K562 (cell line): Measurements from ENCODE around the gene MBNL1. TPM values are rescaled to one million over a fixed set of nuclear protein-coding genes. Genes with fewer than 3 reads are reported as not detected.
A peak's percentile ranks its signal among the peaks of the same experiment; 100 is the strongest.

Experiments used
- ATAC-seq: fragments of 200-7000 bp; cut with Tn5 transposase; 3 replicates; pipeline ENCODE4 v1.9.1; 2020; ENCODE audit warnings: moderate library complexity
- BruUV-seq: library from RNA; stranded (reverse); fragments of 400-500 nt; replicated peaks from 2 replicates; lab custom pipeline; 2021; lab: Mats Ljungman, UMichigan
- CTCF ChIA-PET: fragments of 300-600 bp; formaldehyde crosslinking; extraction: SDS; loops from one replicate; lab custom pipeline; 2021; ENCODE audit warnings: low intra/inter-chr PET ratio; lab: Yijun Ruan, JAX
- POLR2A ChIA-PET: fragments of 300-600, 350-650 bp; sonication (Branson Sonifier 250); formaldehyde crosslinking; extraction: SDS; loops from one replicate; lab custom pipeline; 2021; ENCODE audit warnings: antibody characterized with exemption, inconsistent platforms; lab: Yijun Ruan, JAX
- DNase-seq, 4 experiments: peaks; one replicate each; pipeline versions ENCODE4 v3.0.0 to v3.0.0-alpha.2; 2011 to 2018; ENCODE audit warnings: low spot score in 3 of 4, mixed read lengths in 3 of 4; ENCODE audit errors: extremely low read depth in 1 of 4
- FAIRE-seq: peaks from 2 replicates; lab custom pipeline; 2011; peaks lifted over from hg19 to GRCh38; lab: Jason Lieb, UNC
- H2AFZ ChIP-seq: 2 replicates; pipeline ENCODE4 v1.6.0; 2011; ENCODE audit warnings: low read depth, low read length, control low read depth, inconsistent platforms
- H3K27ac ChIP-seq: fragments of 200-600 bp; 3 replicates; pipeline ENCODE4 v1.8.0; 2011; ENCODE audit warnings: low read depth, mild to moderate bottlenecking, control low read depth, inconsistent platforms, low read length, moderate library complexity, mixed read lengths; ENCODE audit errors: extremely low read depth
- H3K27me3 ChIP-seq, 2 experiments: fragments of 300-600 bp in 1 of 2; 2 replicates in 1 of 2; 3 replicates in 1 of 2; pipeline versions ENCODE4 v1.6.0 to v1.8.0; 2011; ENCODE audit warnings: inconsistent platforms in 2 of 2, low read length in 2 of 2, mild to moderate bottlenecking in 1 of 2, mixed read lengths in 1 of 2, moderate library complexity in 1 of 2; ENCODE audit not compliant: control insufficient read depth in 2 of 2, insufficient read depth in 2 of 2
- H3K36me3 ChIP-seq: fragments of 300-600 bp; 3 replicates; pipeline ENCODE4 v1.8.0; 2011; ENCODE audit warnings: mild to moderate bottlenecking, low read length, inconsistent platforms; ENCODE audit not compliant: control insufficient read depth, insufficient read depth
- H3K4me1 ChIP-seq, 2 experiments: fragments of 200-600 bp in 1 of 2; replicated peaks in 1 of 2; 2 replicates in 1 of 2; 3 replicates in 1 of 2; pipeline versions ENCODE4 v1.5.1 to v1.8.0; 2011; ENCODE audit warnings: inconsistent platforms in 2 of 2, low read length in 2 of 2, mild to moderate bottlenecking in 1 of 2, mixed read lengths in 1 of 2, moderate library complexity in 1 of 2; ENCODE audit not compliant: control insufficient read depth in 2 of 2, insufficient read depth in 2 of 2
- H3K4me2 ChIP-seq: 2 replicates; pipeline ENCODE4 v1.6.1; 2011; ENCODE audit warnings: low read length, control low read depth, inconsistent platforms, mixed read lengths; ENCODE audit not compliant: insufficient read depth
- H3K4me3 ChIP-seq: fragments of 200-600 bp; sonication (generic), shearing (Covaris generic); 2 replicates; pipeline ENCODE4 v1.5.1; 2016; ENCODE audit warnings: control low read depth, inconsistent platforms
- H3K79me2 ChIP-seq: fragments of 200-600 bp; 3 replicates; pipeline ENCODE4 v1.8.0; 2011; ENCODE audit warnings: low read length, inconsistent platforms; ENCODE audit not compliant: control insufficient read depth, insufficient read depth
- H3K9ac ChIP-seq, 2 experiments: 2 replicates each; pipeline versions ENCODE4 v1.6.0 to v1.6.1; 2011; ENCODE audit warnings: low read depth in 2 of 2, low read length in 2 of 2, control low read depth in 1 of 2, inconsistent platforms in 1 of 2, mild to moderate bottlenecking in 1 of 2, mixed read lengths in 1 of 2; ENCODE audit not compliant: insufficient read depth in 1 of 2
- H3K9me1 ChIP-seq: one replicate; pipeline ENCODE4 v1.6.0; 2011; ENCODE audit warnings: inconsistent platforms, mild to moderate bottlenecking, low read length, moderate library complexity; ENCODE audit not compliant: control insufficient read depth, insufficient read depth
- H3K9me3 ChIP-seq: replicated peaks from 2 replicates; pipeline ENCODE4 v1.5.1; 2011; ENCODE audit warnings: low read depth, low read length, inconsistent platforms; ENCODE audit not compliant: control insufficient read depth, insufficient read depth
- H4K20me1 ChIP-seq: replicated peaks from 2 replicates; pipeline ENCODE4 v1.6.1; 2011; ENCODE audit warnings: low read length, inconsistent platforms, mixed read lengths; ENCODE audit not compliant: control insufficient read depth, insufficient read depth
- ASH1L ChIP-seq: fragments of 450-650 bp; IDR thresholded peaks from 2 replicates; pipeline ENCODE4 v1.6.1; 2018; ENCODE audit warnings: borderline replicate concordance, mild to moderate bottlenecking, low read depth; ENCODE audit not compliant: partially characterized antibody
- C11orf30 ChIP-seq: fragments of 450-650 bp; IDR thresholded peaks from 2 replicates; pipeline ENCODE4 v1.6.1; 2016; ENCODE audit warnings: low read depth, mild to moderate bottlenecking
- CHD1 ChIP-seq: fragments of 200-600 bp; sonication (generic); IDR thresholded peaks from one replicate; pipeline ENCODE4 v1.6.1; 2012; ENCODE audit warnings: mild to moderate bottlenecking, moderate library complexity, low read length, inconsistent platforms
- EGR1 ChIP-seq: fragments of 450-650 bp; conservative IDR thresholded peaks from 2 replicates; pipeline ENCODE4 v1.6.1; 2017; ENCODE audit warnings: mild to moderate bottlenecking
- FOXP1 ChIP-seq: sonication (generic); formaldehyde crosslinking; IDR thresholded peaks from 2 replicates; pipeline ENCODE4 v1.8.0; 2022; ENCODE audit warnings: mild to moderate bottlenecking, missing genetic modification reagents
- MAFF ChIP-seq: IDR thresholded peaks from 2 replicates; pipeline ENCODE4 v1.6.1; 2012; ENCODE audit warnings: low read length, improper control_type of control experiment
- POLR2G ChIP-seq: fragments of 200-400 bp; formaldehyde crosslinking; IDR thresholded peaks from 2 replicates; pipeline ENCODE4 v1.6.1; 2017; ENCODE audit warnings: low read depth, mild to moderate bottlenecking, antibody characterized with exemption, low read length, moderate library complexity
- SMAD3 ChIP-seq: fragments of 450-650 bp; formaldehyde crosslinking; conservative IDR thresholded peaks from 2 replicates; pipeline ENCODE4 v1.4.0; 2020; ENCODE audit warnings: mild to moderate bottlenecking
- SRSF1 ChIP-seq: fragments of 200-400 bp; formaldehyde crosslinking; IDR thresholded peaks from 2 replicates; pipeline ENCODE4 v1.6.1; 2017; ENCODE audit warnings: mild to moderate bottlenecking, low read depth, low read length, moderate library complexity
- ZNF324 ChIP-seq: fragments of 250-450 bp; sonication (Bioruptor Pico); IDR thresholded peaks from 2 replicates; pipeline ENCODE4 v1.4.0; 2020; ENCODE audit warnings: mild to moderate bottlenecking
- WGBS: fragments of 100-300 bp; shearing (Covaris generic); methylation state at CpG from one replicate; pipeline ENCODE4 v1.1.6; 2016; ENCODE audit warnings: low coverage, mixed read lengths; ENCODE audit not compliant: insufficient coverage; ENCODE audit errors: missing lambda C conversion rate; 5-methylcytosine and 5-hydroxymethylcytosine counted together
- in situ Hi-C: fragments of 300-500 bp; cut with MboI; formaldehyde crosslinking; loops from 4 replicates; pipeline ENCODE4 v1.15.0; 2018; ENCODE audit warnings: inconsistent platforms, mixed read lengths
- intact Hi-C: fragments of 100-400 bp; cut with micrococcal nuclease; formaldehyde crosslinking; loops from 2 replicates; pipeline ENCODE4 v1.14.2; 2022
- polyA plus RNA-seq, 8 experiments: library from polyadenylated mRNA; depleted of rRNA in 4 of 8; stranded (reverse) in 5 of 8; unstranded in 3 of 8; fragments of >200 nt; fragmentation: Nextera tagmentation in 2 of 8; fragmentation: Illumina TruSeq in 1 of 8; extraction: Ambion mirVana in 2 of 8; extraction: Trizol in 1 of 8; gene quantifications; 2 replicates each; pipeline versions ENCODE4 v1.2.1 to v1.2.3, GENCODE V29; 2011 to 2014; ENCODE audit warnings: inconsistent platforms in 1 of 8, missing spikeins in 1 of 8
- total RNA-seq, 7 experiments: library from RNA; depleted of rRNA in 6 of 7; stranded (reverse); fragments of >200 nt in 6 of 7; fragmentation: Illumina TruSeq in 2 of 7; extraction: Trizol in 2 of 7; gene quantifications; 2 replicates each; pipeline versions ENCODE4 v1.2.1 to v1.2.3, GENCODE V29; 2011 to 2021; ENCODE audit warnings: low replicate concordance in 1 of 7
- TF ChIP-seq, protein P1 (sequence below): fragments of 450-650 bp; formaldehyde crosslinking; IDR thresholded peaks from 2 replicates; pipeline ENCODE4 v1.4.0; 2020; ENCODE audit warnings: mild to moderate bottlenecking, moderate library complexity

Gene MBNL1
- total and polyA plus RNA-seq, 9 of the 15 experiments (the other 6 are each of a cell fraction or from before 2014, with no cell fraction given) = 70.3 to 243 (median 220) TPM

DNA sequence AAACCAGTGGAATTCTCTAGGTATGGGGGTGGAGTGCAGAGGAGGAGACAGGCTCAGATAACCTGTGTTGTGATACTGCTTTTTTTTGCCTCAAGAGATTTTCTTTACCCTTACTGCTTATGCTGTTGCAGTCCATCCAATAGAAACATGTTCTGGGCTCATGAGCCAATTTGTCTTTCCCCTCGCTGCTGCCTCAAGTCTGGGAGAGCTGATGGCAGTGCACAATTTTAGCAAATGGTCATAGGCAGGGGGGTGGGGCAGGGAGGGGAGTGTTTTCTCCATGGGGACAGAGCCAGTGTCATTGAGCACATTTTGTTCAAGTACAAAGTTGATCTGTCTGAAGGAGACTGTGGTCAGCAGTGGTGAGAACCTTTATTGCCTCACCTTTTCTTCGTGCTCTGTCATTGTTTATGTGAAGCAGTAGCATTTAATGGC, 134.9 kb downstream of the MBNL1 start:
- ChIA-PET CTCF (interaction anchor here (0.6 kb wide), 1 partner anchor 1641 kb away, joined by 3 read pairs; no protein-coding TSS in a partner anchor), POLR2A (interaction anchor here (0.6 to 1.6 kb wide), 2 partner anchors 11 to 30 kb away, joined by 3 to 4 read pairs; no protein-coding TSS in a partner anchor)
- Histone ChIP-seq H3K9ac (no peak overlapping the region), H3K4me1 (peaks cover 0 to 28% of the 10 kb centered on the region in 2 experiments; a peak in 3 of 5 replicates), H3K36me3 (peaks cover 31% of the 10 kb centered on the region), H2AFZ (no peak overlapping the region), H3K9me1 (no peaks in the 10 kb centered on the region), H4K20me1 (peaks cover 9% of the 10 kb centered on the region), H3K27me3 (no peaks in the 10 kb centered on the region), H3K4me2 (no peak overlapping the region; the same call in 1 of the 2 replicates), H3K27ac (peak overlapping the region; percentile 45; the same call in 2 of the 3 replicates), H3K79me2 (peaks cover 99% of the 10 kb centered on the region), H3K9me3 (no peaks in the 10 kb centered on the region), H3K4me3 (no peak overlapping the region)
- DNase-seq (peak in 3 of 4 experiments; percentile 14 to 47 (median 17)), FAIRE-seq (no peak), ATAC-seq (peak; percentile 66)
- TF ChIP-seq C11orf30 = no peak
- TF ChIP-seq MAFF = no peak
- TF ChIP-seq EGR1 = peak; percentile 25; the same call in 1 of the 2 replicates
- intact Hi-C loops (no loop called here), in situ Hi-C loops (no loop called here)
- WGBS = 27% methylated on average over 2 of the region's 2 CpGs
- BruUV-seq = no TSS peak

GRCh38 chr3:152404976-152405375, 136.2 kb downstream of the MBNL1 start:
- H3K79me2 ChIP-seq = peaks cover 99% of the 10 kb centered on the region
- no peak overlapping the region for H3K9ac ChIP-seq
- FAIRE-seq (no peak), ATAC-seq (no peak), DNase-seq (no peak)
- H3K27ac ChIP-seq = no peak overlapping the region
- H3K27me3 ChIP-seq = no peaks in the 10 kb centered on the region
- H3K9me3 ChIP-seq = no peaks in the 10 kb centered on the region
- ChIA-PET POLR2A (no interaction called here), CTCF (no interaction called here)
- no peaks in the 10 kb centered on the region for H3K9me1 ChIP-seq
- peaks cover 11% of the 10 kb centered on the region for H4K20me1 ChIP-seq
- in situ Hi-C loops (no loop called here), intact Hi-C loops (no loop called here)
- no TSS peak for BruUV-seq
- H3K36me3 ChIP-seq = peaks cover 25% of the 10 kb centered on the region
- no peak overlapping the region for H3K4me2 ChIP-seq
- H3K4me3 ChIP-seq = no peak overlapping the region
- 100% methylated on average over 1 of the region's 1 CpG for WGBS
- H2AFZ ChIP-seq = no peak overlapping the region
- peaks cover 0 to 21% of the 10 kb centered on the region in 2 experiments; a peak in 3 of 5 replicates for H3K4me1 ChIP-seq
- no peak for TF ChIP-seq ZNF324 (CRISPR knock-in tag)
- TF ChIP-seq FOXP1 (CRISPR knock-in tag) = no peak
- TF ChIP-seq, protein P1, sequence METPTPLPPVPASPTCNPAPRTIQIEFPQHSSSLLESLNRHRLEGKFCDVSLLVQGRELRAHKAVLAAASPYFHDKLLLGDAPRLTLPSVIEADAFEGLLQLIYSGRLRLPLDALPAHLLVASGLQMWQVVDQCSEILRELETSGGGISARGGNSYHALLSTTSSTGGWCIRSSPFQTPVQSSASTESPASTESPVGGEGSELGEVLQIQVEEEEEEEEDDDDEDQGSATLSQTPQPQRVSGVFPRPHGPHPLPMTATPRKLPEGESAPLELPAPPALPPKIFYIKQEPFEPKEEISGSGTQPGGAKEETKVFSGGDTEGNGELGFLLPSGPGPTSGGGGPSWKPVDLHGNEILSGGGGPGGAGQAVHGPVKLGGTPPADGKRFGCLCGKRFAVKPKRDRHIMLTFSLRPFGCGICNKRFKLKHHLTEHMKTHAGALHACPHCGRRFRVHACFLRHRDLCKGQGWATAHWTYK (CRISPR knock-in tag) = no peak
- no peak for TF ChIP-seq POLR2G
- TF ChIP-seq SRSF1 = no peak
- TF ChIP-seq ASH1L = no peak
- no peak for TF ChIP-seq CHD1
- no peak for TF ChIP-seq SMAD3
